HEK293 (cell line): ENCODE data around the gene STC2.
A peak's percentile ranks its signal among the peaks of the same experiment; 100 is the strongest.

Experiments used
- CTCF ChIA-PET: fragments of 350-600 bp; formaldehyde crosslinking; extraction: SDS; loops from one replicate; lab custom pipeline; 2021; ENCODE audit warnings: antibody characterized with exemption; lab: Yijun Ruan, JAX
- POLR2A ChIA-PET: fragments of 300-600 bp; formaldehyde crosslinking; extraction: SDS; loops from one replicate; lab custom pipeline; 2020; ENCODE audit warnings: antibody characterized with exemption, inconsistent platforms; lab: Yijun Ruan, JAX
- H3K27ac ChIP-seq: fragments of 200-500 bp; sonication (Bioruptor generic); 2 replicates; pipeline ENCODE4 v1.5.1; 2014; ENCODE audit warnings: low read depth, low read length, control low read depth, inconsistent platforms; ENCODE audit errors: extremely low read depth
- H3K36me3 ChIP-seq, 2 experiments: fragments of 200-500 bp in 1 of 2; sonication (Bioruptor generic) in 1 of 2; 1 replicate in 1 of 2; 2 replicates in 1 of 2; pipeline ENCODE4 v1.5.1; 2014 to 2017; ENCODE audit warnings: inconsistent platforms in 2 of 2, low read length in 2 of 2; ENCODE audit not compliant: control insufficient read depth in 2 of 2, insufficient read depth in 1 of 2
- H3K4me1 ChIP-seq: fragments of 200-500 bp; sonication (Bioruptor generic); 2 replicates; pipeline ENCODE4 v1.5.1; 2014; ENCODE audit warnings: mild to moderate bottlenecking, low read length, inconsistent platforms; ENCODE audit not compliant: control insufficient read depth, insufficient read depth
- H3K4me3 ChIP-seq: 2 replicates; pipeline ENCODE4 v1.5.1; 2011; ENCODE audit warnings: low read depth, mild to moderate bottlenecking, control low read depth, low read length, moderate library complexity
- H3K9me3 ChIP-seq: fragments of 200-500 bp; sonication (Bioruptor generic); 2 replicates; pipeline ENCODE4 v1.5.1; 2014; ENCODE audit warnings: low read depth, low read length, inconsistent platforms; ENCODE audit not compliant: control insufficient read depth, insufficient read depth
- GLIS1 ChIP-seq: fragments of 450-650 bp; formaldehyde crosslinking; IDR thresholded peaks from 2 replicates; pipeline ENCODE4 v1.5.1; 2016; ENCODE audit warnings: missing biosample characterization, missing genetic modification characterization
- KLF16 ChIP-seq: fragments of 450-650 bp; formaldehyde crosslinking; IDR thresholded peaks from 2 replicates; pipeline ENCODE4 v1.5.1; 2017; ENCODE audit warnings: missing biosample characterization, missing genetic modification characterization
- KLF8 ChIP-seq: fragments of 450-650 bp; formaldehyde crosslinking; IDR thresholded peaks from 2 replicates; pipeline ENCODE4 v1.5.1; 2016; ENCODE audit warnings: missing biosample characterization, missing genetic modification characterization
- PRDM2 ChIP-seq: fragments of 450-650 bp; formaldehyde crosslinking; IDR thresholded peaks from 2 replicates; pipeline ENCODE4 v1.5.1; 2016; ENCODE audit warnings: missing biosample characterization, missing genetic modification characterization, borderline replicate concordance
- SETDB1 ChIP-seq: IDR thresholded peaks from one replicate; pipeline ENCODE4 v1.6.1; 2017; ENCODE audit warnings: mild to moderate bottlenecking, low read length, moderate library complexity, mixed read lengths; ENCODE audit not compliant: insufficient read length
- ZBTB11 ChIP-seq: fragments of 450-650 bp; formaldehyde crosslinking; conservative IDR thresholded peaks from 2 replicates; pipeline ENCODE4 v1.5.1; 2016; ENCODE audit warnings: low read depth, missing biosample characterization, missing genetic modification characterization
- ZBTB17 ChIP-seq: fragments of 450-650 bp; formaldehyde crosslinking; IDR thresholded peaks from 2 replicates; pipeline ENCODE4 v1.5.1; 2016; ENCODE audit warnings: missing biosample characterization, missing genetic modification characterization
- ZIC2 ChIP-seq: fragments of 450-650 bp; formaldehyde crosslinking; IDR thresholded peaks from 2 replicates; pipeline ENCODE4 v1.5.1; 2016; ENCODE audit warnings: missing biosample characterization, missing genetic modification characterization
- ZNF155 ChIP-seq: fragments of 450-650 bp; formaldehyde crosslinking; IDR thresholded peaks from 2 replicates; pipeline ENCODE4 v1.5.1; 2016; ENCODE audit warnings: missing biosample characterization, missing genetic modification characterization
- ZNF221 ChIP-seq: fragments of 450-650 bp; formaldehyde crosslinking; IDR thresholded peaks from 2 replicates; pipeline ENCODE4 v1.5.1; 2017; ENCODE audit warnings: missing biosample characterization, missing genetic modification characterization, borderline replicate concordance
- ZNF280C ChIP-seq: fragments of 450-650 bp; formaldehyde crosslinking; IDR thresholded peaks from 2 replicates; pipeline ENCODE4 v1.5.1; 2016; ENCODE audit warnings: missing biosample characterization, missing genetic modification characterization
- ZNF335 ChIP-seq: fragments of 450-650 bp; formaldehyde crosslinking; conservative IDR thresholded peaks from 2 replicates; pipeline ENCODE4 v1.5.1; 2016; ENCODE audit warnings: missing biosample characterization, missing genetic modification characterization
- ZNF76 ChIP-seq: fragments of 450-650 bp; formaldehyde crosslinking; IDR thresholded peaks from 2 replicates; pipeline ENCODE4; 2016; ENCODE audit warnings: low read depth, missing biosample characterization, missing genetic modification characterization, borderline replicate concordance
- TF ChIP-seq, protein P1 (sequence below): fragments of 450-650 bp; formaldehyde crosslinking; IDR thresholded peaks from 2 replicates; pipeline ENCODE4 v1.5.1; 2016; ENCODE audit warnings: missing biosample characterization, missing genetic modification characterization, borderline replicate concordance

The STC2 gene

DNA sequence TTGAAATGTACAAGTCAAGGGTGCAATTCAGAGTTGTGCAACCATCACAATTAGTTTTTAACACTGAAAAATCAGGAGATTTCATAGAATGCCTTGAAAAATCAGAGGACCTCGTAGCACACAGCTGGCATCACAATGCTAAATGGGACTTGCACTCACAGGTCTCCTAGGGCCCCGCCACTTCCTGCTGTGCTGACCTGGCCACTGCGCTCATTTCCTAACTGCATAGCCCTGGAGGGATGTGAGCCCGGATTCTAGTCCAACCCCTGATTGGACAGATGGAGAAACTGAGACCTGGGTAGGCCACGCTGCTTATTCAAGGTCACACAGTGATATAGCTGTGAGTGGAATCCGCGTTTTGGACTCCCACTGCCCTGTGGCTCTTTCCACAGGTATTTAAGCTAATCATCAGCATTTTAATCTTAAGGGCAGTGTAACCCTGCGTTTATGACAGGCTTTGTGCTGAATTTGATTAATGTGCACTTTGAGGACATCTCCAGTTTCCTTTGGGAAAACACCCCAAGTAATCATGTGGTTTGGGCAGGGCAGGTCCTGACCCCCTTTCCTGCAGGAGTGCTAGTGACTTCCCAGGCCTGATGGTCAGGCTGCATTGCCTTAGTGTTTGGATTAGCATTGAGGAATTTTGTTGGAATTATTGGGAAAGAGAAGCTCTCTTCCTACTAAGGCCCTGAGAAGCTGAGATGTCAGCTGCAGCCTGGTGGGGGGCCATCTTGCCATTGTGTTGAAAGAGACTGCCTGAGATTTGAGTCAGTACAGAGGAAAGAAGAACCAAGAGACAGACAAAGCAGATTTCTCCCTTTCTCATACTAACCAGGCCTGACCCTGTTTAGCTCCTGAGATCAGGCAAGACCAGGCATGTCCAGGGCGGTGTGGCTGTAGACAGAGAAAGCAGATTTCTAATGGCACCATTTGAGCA lies 36.2 kb downstream of the STC2 start:
- Histone ChIP-seq H3K4me1 (peaks cover 4% of the 10 kb centered on the region; the same call in 1 of the 2 replicates), H3K9me3 (no peaks in the 10 kb centered on the region)
- POLR2A ChIA-PET, result interaction anchor here (6.7 kb wide), 1 partner anchor 37 kb away, joined by 60 read pairs; the partner anchor contains the start of gene STC2
- no peak for TF ChIP-seq ZBTB11 (tag by site-specific recombination)
- no peak for TF ChIP-seq ZNF155
- peak; percentile 60 for TF ChIP-seq ZBTB17 (tag by site-specific recombination)
- no peak for TF ChIP-seq ZNF76
- no peak for TF ChIP-seq ZNF221
- TF ChIP-seq SETDB1, result peak; percentile 83
- TF ChIP-seq ZNF335 (tag by site-specific recombination), result peak; percentile 40; the same call in 1 of the 2 replicates
- TF ChIP-seq GLIS1, result peak; percentile 27; the same call in 1 of the 2 replicates
- peak; percentile 16; the same call in 1 of the 2 replicates for TF ChIP-seq ZIC2 (tag by site-specific recombination)
- TF ChIP-seq, all 188 proteins: peak for 5
- Histone ChIP-seq H3K4me3 (no peak overlapping the region), H3K27ac (no peak overlapping the region), H3K36me3 (no peaks in the 10 kb centered on the region)
- CTCF ChIA-PET, result interaction anchor here (0.6 to 9.9 kb wide), 14 partner anchors 8 to 1026 kb away, joined by 3 to 212 read pairs (median 4); partner anchors contain the start of genes BNIP1, BOD1 and STC2

DNA sequence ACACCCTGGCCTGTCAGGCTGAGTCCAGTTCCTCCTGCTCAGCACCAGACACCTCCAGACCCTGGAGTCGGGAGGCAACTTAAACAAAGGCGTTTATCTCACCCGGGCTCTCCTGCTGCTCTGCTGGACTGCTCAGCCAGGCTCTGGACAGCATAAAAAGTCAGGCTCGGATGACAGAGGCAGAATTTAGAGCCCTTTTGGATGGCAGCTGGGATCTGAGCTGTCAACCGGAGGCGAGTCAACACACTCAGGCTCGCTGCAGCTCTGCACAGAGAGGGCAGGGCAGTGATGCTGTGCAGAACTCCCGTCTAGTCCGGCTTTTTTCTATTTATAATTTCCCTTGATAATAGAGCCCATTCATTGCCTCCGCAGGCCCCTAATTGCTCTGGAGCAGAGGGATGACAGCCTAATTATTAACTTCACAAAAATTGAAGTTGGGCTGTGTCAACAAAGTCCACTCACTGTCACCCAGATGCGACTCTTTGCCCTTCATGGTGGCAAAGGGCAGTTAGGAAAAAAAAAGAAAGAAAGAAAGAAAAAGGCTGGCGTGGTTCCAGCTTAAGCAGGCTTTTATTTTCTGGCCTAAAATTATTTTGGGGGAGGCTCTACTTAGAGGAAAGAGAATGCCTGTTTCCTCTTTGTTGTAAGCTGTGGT lies 37.6 kb downstream of the STC2 start:
- H3K4me3 ChIP-seq, result no peak overlapping the region
- H3K27ac ChIP-seq, result no peak overlapping the region
- H3K9me3 ChIP-seq, result no peaks in the 10 kb centered on the region
- H3K36me3 ChIP-seq, result no peaks in the 10 kb centered on the region
- H3K4me1 ChIP-seq, result peaks cover 4% of the 10 kb centered on the region; the same call in 1 of the 2 replicates
- CTCF ChIA-PET, result interaction anchor here (0.6 to 9.9 kb wide), 4 partner anchors 41 to 583 kb away, joined by 3 to 212 read pairs (median 12); partner anchors contain the start of gene STC2
- POLR2A ChIA-PET, result no interaction called here
- TF ChIP-seq ZNF280C (tag by site-specific recombination), result no peak
- no peak for TF ChIP-seq KLF16
- no peak for TF ChIP-seq PRDM2 (tag by site-specific recombination)
- no peak for TF ChIP-seq KLF8 (tag by site-specific recombination)
- TF ChIP-seq, protein P1, sequence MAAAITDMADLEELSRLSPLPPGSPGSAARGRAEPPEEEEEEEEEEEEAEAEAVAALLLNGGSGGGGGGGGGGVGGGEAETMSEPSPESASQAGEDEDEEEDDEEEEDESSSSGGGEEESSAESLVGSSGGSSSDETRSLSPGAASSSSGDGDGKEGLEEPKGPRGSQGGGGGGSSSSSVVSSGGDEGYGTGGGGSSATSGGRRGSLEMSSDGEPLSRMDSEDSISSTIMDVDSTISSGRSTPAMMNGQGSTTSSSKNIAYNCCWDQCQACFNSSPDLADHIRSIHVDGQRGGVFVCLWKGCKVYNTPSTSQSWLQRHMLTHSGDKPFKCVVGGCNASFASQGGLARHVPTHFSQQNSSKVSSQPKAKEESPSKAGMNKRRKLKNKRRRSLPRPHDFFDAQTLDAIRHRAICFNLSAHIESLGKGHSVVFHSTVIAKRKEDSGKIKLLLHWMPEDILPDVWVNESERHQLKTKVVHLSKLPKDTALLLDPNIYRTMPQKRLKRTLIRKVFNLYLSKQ (tag by site-specific recombination), result no peak
- no peak for TF ChIP-seq ZBTB11 (tag by site-specific recombination)
